ENCODE data around the gene NET1.
"Not testable (repeated sequence)": the region's sequence is repeated elsewhere in the genome, so short reads cannot be mapped to it uniquely, and the experiment has no call there.

Gene NET1

DNA sequence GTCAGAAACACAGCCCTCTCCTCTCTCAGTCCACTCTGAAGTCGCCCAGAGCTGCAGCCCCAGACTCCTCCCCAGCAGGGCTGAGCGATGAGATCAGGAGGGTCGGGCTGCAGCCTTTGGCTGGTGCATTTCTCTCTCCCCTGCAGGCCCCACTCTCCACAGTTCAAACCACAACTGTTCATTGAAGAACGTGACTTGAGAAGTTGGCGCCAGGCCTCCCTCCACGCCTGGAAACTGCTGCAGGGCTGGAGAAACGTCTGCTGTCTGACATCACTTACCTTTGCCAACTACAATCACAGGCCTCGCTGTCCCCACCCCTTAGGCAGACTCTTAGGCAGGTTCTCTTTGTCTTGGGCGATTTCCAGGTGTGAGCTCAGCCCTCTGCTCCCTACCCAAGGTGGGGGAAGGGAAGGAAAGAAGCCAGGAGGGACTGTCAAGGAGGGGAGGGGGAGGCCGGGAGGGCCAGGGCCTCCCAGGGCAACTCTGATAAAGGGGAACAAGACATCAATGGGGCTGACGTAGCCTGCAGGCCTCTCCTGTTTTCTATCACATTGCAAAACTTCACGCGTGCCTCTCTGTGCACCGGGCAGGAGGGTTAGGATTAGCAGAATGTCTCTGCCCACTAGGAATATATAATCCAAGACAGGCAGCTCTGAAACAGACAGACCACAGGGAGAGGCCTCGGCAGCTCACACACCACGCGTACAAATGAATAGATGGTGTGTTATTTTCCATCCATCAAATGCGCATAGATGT, 54.3 kb downstream of the NET1 start:
- DNase-seq, result no peak

GRCh38 chr10:5467207-5467535, 54.8 kb downstream of the NET1 start:
- DNase-seq, result no peak

DNA sequence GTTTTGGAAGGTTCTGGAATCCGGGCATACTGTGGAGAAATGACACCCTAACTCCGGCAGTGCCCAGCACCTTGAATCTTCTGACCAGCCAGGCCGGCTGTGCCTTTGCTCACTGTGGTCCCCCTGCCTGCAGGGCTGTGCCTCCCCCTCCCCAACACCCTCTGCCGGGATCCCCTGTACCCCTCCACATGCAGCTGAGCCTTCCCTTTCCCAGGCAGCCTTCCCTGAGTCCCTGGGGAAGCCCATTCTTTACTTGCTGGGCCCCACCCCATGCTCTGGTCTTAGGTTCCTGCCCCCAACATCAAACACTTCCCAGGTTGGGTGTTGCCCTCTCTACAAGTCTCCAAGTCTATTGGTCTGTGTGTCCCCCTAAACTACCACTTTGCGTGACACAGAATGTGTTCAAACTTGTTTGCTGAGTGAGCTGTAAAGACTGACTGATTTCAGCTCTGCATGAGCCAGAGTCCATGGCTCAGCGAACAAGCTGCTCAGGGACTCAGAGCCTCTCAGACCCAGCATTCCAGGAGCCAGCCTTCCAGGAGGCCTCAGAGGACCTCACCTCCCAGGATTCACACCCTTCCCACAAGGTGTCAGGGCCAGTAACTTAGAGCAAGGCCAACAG, 55.4 kb downstream of the NET1 start:
- DNase-seq, result no peak

GRCh38 chr10:5468262-5469106, 56.1 kb downstream of the NET1 start:
- DNase-seq, result no peak

GRCh38 chr10:5469353-5470061, 57.1 kb downstream of the NET1 start:
- DNase-seq, result no peak

- DNase-seq, result no peak
Observed at GRCh38 chr10:5470062-5470751, 57.9 kb downstream of the NET1 start.

- not testable (repeated sequence) for DNase-seq
Observed at GRCh38 chr10:5474642-5475041, 62.3 kb downstream of the NET1 start.

DNA sequence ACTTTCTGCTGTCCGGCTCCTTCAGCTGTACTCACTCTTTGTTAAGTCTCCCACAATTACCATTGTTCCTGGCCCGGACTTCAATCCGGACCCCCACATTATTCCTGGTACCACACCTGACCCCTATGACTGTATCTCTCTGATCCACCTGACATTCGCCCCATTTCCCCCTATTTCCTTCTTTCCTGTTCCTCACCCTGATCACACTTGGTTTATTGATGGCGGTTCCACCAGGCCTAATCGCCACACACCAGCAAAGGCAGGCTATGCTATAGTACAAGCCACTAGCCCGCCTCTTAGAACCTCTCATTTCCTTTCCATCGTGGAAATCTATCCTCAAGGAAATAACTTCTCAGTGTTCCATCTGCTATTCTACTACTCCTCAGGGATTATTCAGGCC, 62.7 kb downstream of the NET1 start:
- not testable (repeated sequence) for DNase-seq

DNA sequence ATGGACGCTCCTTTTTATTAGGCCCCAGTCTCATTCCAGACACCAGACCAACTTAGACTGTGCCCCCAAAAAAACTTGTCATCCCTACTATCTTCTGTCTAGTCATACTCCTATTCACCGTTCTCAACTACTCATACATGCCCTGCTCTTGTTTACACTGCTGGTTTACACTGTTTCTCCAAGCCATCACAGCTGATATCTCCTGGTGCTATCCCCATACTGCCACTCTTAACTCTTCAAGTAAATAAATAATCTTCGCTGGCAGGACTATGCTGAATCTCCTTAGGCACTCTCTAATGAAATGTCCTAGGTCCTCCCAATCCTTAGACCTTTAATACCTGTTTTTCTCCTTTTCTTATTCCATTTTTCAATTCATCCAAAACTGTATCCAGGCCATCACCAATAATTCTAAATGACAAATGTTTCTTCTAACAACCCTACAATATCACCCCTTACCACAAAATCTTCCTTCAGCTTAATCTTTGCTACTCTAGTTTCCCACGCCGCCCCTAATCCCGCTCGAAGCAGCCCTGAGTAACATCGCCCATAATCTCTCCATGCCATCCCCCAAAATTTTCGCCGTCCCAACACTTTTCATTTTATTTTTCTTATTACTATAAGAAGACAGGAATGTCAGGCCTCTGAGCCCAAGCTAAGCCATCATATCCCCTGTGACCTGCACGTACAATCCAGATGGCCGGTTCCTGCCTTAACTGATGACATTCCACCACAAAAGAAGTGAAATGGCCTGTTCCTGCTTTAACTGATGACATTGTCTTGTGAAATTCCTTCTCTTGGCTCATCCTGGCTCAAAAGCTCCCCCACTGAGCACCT, 63.8 kb downstream of the NET1 start:
- not testable (repeated sequence) for DNase-seq

DNA sequence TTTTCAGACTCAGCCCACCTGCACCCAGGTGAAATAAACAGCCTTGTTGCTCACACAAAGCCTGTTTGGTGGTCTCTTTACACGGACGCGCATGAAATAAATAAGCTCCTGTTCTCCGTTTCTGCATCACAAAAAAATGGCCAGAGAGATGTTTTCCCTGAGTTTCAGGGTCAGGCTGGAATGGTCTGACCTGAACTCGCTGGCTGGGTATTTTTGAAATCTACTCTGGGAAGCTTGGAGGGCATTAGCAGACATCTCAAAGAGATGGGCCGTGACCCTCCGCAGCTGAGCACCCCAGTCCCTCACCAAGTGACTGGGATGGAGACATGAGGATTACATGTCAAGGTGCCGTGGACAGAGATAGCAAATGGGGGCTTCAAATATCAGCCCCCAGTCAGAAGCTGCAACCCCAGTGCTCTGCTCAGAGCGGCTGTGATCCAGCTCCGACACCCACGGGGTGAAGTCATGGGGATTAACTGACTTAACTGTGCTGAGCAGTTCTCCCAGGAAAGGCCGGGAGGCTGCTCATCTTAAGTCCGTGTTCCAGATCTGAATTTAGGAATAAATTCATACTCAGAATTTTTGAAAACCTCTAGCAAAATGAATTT, 64.7 kb downstream of the NET1 start:
- no peak for DNase-seq

DNA sequence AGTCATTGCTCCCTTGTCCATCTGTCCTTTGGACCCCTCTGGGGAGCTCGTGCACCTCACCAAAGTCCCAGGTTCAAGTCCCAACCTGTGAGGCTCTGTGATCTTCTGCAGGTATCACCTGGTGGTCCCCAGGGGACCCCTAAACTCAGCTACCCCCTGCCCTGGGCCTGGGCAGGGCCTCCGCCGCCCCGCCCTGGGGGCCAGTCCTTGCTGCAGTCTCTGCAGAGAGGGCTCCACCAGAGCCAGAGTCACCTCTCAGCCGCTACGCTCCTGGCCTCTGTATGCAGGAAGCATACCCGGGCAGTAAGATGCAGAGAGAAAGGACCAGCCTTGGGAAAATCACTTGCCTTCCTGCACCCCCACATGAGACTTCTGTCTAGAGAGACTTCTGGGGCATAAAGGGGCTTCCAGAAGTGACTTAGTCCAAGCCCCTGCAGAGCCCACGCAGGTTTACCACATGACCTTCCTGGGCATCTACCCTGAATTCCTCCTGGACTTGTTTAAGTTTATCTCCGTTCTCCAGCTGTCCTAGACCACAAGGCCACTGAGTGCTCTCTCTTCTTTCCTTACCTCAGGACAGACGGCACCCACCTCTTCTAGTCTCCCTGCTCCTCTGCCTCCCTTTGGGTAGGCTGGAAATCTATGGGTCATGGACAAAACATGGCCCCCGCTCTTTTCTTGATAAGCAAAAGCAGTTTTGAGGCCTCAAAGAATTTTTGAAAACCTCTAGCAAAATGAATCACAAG, 65.8 kb downstream of the NET1 start:
- no peak for DNase-seq

GRCh38 chr10:5478694-5479305, 66.4 kb downstream of the NET1 start:
- no peak for DNase-seq

DNA sequence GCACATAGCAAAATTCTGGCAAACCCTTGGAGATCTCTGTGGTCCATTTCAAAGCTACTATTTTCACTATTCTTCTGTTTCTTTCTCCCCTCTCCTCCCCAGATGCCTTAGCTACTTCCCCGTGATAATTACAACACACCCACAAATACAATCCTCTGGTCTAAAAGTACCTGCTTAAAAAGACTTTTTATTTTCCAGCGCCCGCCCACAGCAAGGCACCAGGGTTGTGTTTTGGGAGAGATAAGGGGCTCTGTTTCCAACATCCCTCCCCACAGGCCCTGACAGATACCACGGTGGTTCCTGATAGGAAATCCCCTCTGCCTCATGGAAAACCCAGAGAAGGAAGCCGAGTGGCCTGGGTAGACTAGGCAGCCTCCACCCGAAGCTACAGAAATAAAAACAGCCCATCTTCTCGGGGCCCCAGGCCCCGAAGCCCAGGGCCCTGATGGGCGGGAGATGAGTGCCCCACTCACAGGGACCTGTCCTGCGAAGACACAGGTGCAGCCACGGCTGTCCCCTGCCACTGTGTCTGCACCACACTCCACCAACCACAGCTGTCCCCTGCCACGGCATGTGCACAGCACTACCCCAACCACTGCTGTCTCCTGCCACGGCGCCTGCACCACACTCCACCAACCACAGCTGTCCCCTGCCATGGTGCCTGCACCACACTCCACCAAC, 67.3 kb downstream of the NET1 start:
- no peak for DNase-seq

DNA sequence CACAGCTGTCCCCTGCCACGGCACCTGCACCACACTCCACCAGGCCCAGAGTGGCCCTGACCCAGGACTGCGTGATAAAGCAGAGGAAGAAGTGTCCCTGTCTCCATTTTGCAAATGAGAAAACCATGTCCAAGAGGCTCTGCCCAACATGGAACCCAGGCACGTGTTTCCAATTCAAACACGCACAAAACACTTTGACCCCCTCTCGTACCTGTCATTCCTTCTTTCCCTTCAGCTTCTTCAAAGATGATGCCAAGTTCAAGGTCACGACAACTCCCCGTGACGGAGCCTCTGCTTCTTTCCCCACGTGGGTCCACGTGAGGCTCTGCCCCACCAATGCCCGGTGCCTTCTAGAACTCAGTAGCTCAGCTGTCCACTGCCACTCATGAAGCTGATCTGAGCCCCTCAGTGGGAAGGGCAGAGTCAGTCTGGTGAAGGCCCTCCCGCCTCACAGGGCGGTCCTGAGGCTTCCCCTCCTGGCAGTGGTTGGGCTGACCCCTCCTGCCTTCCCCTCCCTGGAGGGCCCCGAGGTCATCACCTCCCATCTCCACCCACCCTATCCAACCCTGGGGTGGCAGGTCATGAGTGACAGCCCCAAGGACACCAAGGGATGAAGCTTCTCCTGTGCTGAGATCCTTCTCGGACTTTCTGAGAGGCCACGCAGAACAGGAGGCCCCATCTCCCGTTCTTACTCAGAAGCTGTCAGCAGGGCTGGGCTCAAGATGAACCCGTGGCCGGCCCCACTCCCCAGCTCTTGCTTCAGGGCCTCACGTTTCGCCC, 68.0 kb downstream of the NET1 start:
- no peak for DNase-seq

DNA sequence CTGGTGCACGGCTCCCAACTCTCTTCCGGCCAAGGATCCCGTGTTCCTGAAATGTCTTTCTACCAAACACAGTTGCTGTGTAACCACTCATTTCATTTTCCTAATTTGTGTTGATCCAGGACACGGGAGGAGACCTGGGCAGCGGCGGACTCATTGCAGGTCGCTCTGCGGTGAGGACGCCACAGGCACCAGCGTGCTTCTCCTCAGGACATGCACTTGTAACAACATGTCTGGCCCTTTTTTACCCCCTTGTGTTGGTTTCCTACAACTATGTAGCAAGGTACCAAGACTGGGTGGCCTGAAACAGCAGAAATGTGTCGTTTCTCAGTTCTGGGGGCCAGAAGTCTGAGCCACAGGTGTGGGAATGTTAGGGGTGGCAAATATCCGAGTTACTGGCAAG, 68.8 kb downstream of the NET1 start:
- DNase-seq, result no peak

DNA sequence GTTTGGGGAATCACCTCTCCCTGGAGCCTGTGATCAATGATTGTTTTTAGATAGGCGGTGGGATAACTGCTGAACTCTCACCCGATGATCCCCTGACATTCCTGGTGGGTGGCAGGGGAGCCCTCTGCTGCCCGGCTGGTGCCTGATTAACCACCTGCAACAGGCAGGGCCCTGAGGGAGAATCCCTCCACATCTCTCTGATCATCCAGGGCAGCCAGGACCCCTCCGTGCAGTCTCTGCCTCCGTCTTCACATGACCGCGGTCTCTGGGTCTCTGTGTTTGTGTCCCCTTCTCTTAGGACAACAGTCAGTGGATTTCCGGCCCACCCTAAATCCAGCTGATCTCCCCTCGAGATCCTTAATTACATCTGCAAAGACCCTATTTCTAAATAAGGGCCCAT, 69.7 kb downstream of the NET1 start:
- DNase-seq, result no peak

GRCh38 chr10:5484205-5484604, 71.8 kb downstream of the NET1 start:
- no peak for DNase-seq

- DNase-seq, result no peak
Observed at GRCh38 chr10:5485290-5485689, 72.9 kb downstream of the NET1 start.
